Endothelial cell of umbilical vein (primary cell): Measurements from ENCODE around the gene GABBR2. TPM values are rescaled to one million over a fixed set of nuclear protein-coding genes. Genes with fewer than 3 reads are reported as not detected.

Experiments used
- BruUV-seq: library from RNA; stranded (reverse); fragments of 400-500 nt; replicated peaks from 2 replicates; lab custom pipeline; 2021; lab: Mats Ljungman, UMichigan
- CTCF ChIA-PET: fragments of 300-600, 350-600 bp; sonication (Branson Sonifier 250); formaldehyde crosslinking; loops from one replicate; lab custom pipeline; 2021; ENCODE audit warnings: antibody characterized with exemption, inconsistent platforms; lab: Charles Lee
- POLR2A ChIA-PET: fragments of 300-600, 350-600 bp; sonication (Branson Sonifier 250); formaldehyde crosslinking; loops from one replicate; lab custom pipeline; 2021; ENCODE audit warnings: antibody characterized with exemption, inconsistent platforms; lab: Charles Lee
- DNase-seq: peaks from one replicate; pipeline ENCODE4 v3.0.0-alpha.2; 2011; ENCODE audit warnings: low read depth, low spot score
- FAIRE-seq: peaks from 2 replicates; lab custom pipeline; 2011; peaks lifted over from hg19 to GRCh38; lab: Jason Lieb, UNC
- H2AFZ ChIP-seq: 2 replicates; pipeline ENCODE4 v1.6.0; 2012; ENCODE audit warnings: low read depth, low read length, control low read depth, inconsistent platforms
- H3K27ac ChIP-seq: 2 replicates; pipeline ENCODE4 v1.5.1; 2011; ENCODE audit warnings: low read depth, mild to moderate bottlenecking, control low read depth, low read length, moderate library complexity; ENCODE audit not compliant: insufficient read depth
- H3K27me3 ChIP-seq, 2 experiments: 2 replicates each; pipeline versions ENCODE4 v1.6.0 to v1.6.1; 2011; ENCODE audit warnings: low read length in 2 of 2, mixed read lengths in 1 of 2; ENCODE audit not compliant: control insufficient read depth in 2 of 2, insufficient read depth in 2 of 2
- H3K36me3 ChIP-seq, 2 experiments: 2 replicates in 1 of 2; 3 replicates in 1 of 2; pipeline ENCODE4 v1.5.1; 2011; ENCODE audit warnings: low read length in 2 of 2, mild to moderate bottlenecking in 1 of 2, moderate library complexity in 1 of 2; ENCODE audit not compliant: control insufficient read depth in 2 of 2, insufficient read depth in 2 of 2; ENCODE audit errors: extremely low read depth in 1 of 2
- H3K4me1 ChIP-seq: 3 replicates; pipeline ENCODE4 v1.5.1; 2011; ENCODE audit warnings: mild to moderate bottlenecking, low read length; ENCODE audit not compliant: control insufficient read depth, insufficient read depth; ENCODE audit errors: extremely low read depth
- H3K4me2 ChIP-seq: 2 replicates; pipeline ENCODE4 v1.6.1; 2011; ENCODE audit warnings: low read length, control low read depth, mixed read lengths; ENCODE audit not compliant: insufficient read depth
- H3K4me3 ChIP-seq, 3 experiments: fragments of 200-600 bp in 1 of 3; sonication (generic), shearing (Covaris generic) in 1 of 3; replicated peaks in 1 of 3; 2 replicates each; pipeline ENCODE4 v1.5.1; 2011 to 2016; ENCODE audit warnings: control low read depth in 3 of 3, low read length in 3 of 3, mild to moderate bottlenecking in 2 of 3, inconsistent platforms in 1 of 3, low read depth in 1 of 3, moderate library complexity in 1 of 3; ENCODE audit not compliant: insufficient read depth in 1 of 3
- H3K79me2 ChIP-seq: 2 replicates; pipeline ENCODE4 v1.6.0; 2012; ENCODE audit warnings: low read length, inconsistent platforms; ENCODE audit not compliant: control insufficient read depth, insufficient read depth
- H3K9ac ChIP-seq: replicated peaks from 2 replicates; pipeline ENCODE3; 2011; ENCODE audit warnings: low read length, control low read depth; ENCODE audit not compliant: insufficient read depth; ENCODE audit errors: extremely low read depth
- H3K9me1 ChIP-seq: replicated peaks from 3 replicates; pipeline ENCODE4 v1.6.0; 2011; ENCODE audit warnings: mild to moderate bottlenecking, low read length; ENCODE audit not compliant: control insufficient read depth, insufficient read depth; ENCODE audit errors: extremely low read depth
- H3K9me3 ChIP-seq: replicated peaks from 2 replicates; pipeline ENCODE4 v1.5.1; 2012; ENCODE audit warnings: low read length, inconsistent platforms; ENCODE audit not compliant: control insufficient read depth, insufficient read depth
- H4K20me1 ChIP-seq: replicated peaks from 2 replicates; pipeline ENCODE3; 2011; ENCODE audit warnings: mild to moderate bottlenecking, low read length; ENCODE audit not compliant: control insufficient read depth, insufficient read depth; ENCODE audit errors: extremely low read depth
- EZH2 ChIP-seq: IDR thresholded peaks from 2 replicates; pipeline ENCODE4 v1.6.1; 2012; ENCODE audit warnings: borderline replicate concordance, low read depth, mild to moderate bottlenecking, moderate library complexity, low read length, inconsistent platforms; ENCODE audit not compliant: severe bottlenecking
- FOS ChIP-seq: IDR thresholded peaks from 2 replicates; pipeline ENCODE4 v1.6.1; 2011; ENCODE audit warnings: mild to moderate bottlenecking, low read length, moderate library complexity, borderline replicate concordance; ENCODE audit not compliant: insufficient read depth
- GATA2 ChIP-seq: IDR thresholded peaks from 2 replicates; pipeline ENCODE4 v1.7.0; 2011; ENCODE audit warnings: low read depth, mild to moderate bottlenecking, moderate library complexity, mixed read lengths, low read length; ENCODE audit not compliant: insufficient read length, insufficient read depth
- JUN ChIP-seq: IDR thresholded peaks from 2 replicates; pipeline ENCODE4 v1.6.1; 2011; ENCODE audit warnings: borderline replicate concordance, low read depth; ENCODE audit not compliant: insufficient read length, insufficient read depth
- MAX ChIP-seq: IDR thresholded peaks from 2 replicates; pipeline ENCODE4 v1.6.1; 2011; ENCODE audit not compliant: insufficient read depth, insufficient read length
- MYC ChIP-seq: IDR thresholded peaks from one replicate; pipeline ENCODE4 v1.6.1; 2011; ENCODE audit warnings: mild to moderate bottlenecking, low read depth, low read length
- POLR2A ChIP-seq: IDR thresholded peaks from 2 replicates; pipeline ENCODE4 v1.6.1; 2012; ENCODE audit warnings: low read depth, mild to moderate bottlenecking, control low read depth, low read length
- POLR2AphosphoS5 ChIP-seq: IDR thresholded peaks from 2 replicates; pipeline ENCODE4 v1.6.1; 2012; ENCODE audit warnings: low read depth, mild to moderate bottlenecking, control low read depth, low read length, moderate library complexity; ENCODE audit not compliant: insufficient read depth
- dilution Hi-C: fragments of 300-500 bp; cut with MboI; formaldehyde crosslinking; loops from one replicate; pipeline ENCODE4 v1.15.0; 2019; ENCODE audit warnings: low sequenced_read_pairs; ENCODE audit not compliant: extremely low pct_ligation_motif_present
- intact Hi-C: fragments of 100-400 bp; cut with micrococcal nuclease; formaldehyde crosslinking; loops from one replicate; pipeline ENCODE4 v1.10.0; 2022
- polyA plus RNA-seq, 4 experiments: library from polyadenylated mRNA; depleted of rRNA in 3 of 4; stranded (reverse) in 3 of 4; unstranded in 1 of 4; fragments of >200 nt; gene quantifications; 2 replicates each; pipeline versions ENCODE4 v1.2.1 to v1.2.3, GENCODE V29; 2011 to 2012; ENCODE audit warnings: missing spikeins in 1 of 4
- total RNA-seq: library from RNA; stranded (reverse); gene quantifications from 2 replicates; pipeline ENCODE4 v1.2.3, GENCODE V29; 2021
- TF ChIP-seq, protein P1 (sequence below), 2 donors: IDR thresholded peaks; 1 replicate in 1 of 2; 2 replicates in 1 of 2; pipeline ENCODE4 v1.5.1; 2011; ENCODE audit warnings: low read length in 2 of 2, mild to moderate bottlenecking in 2 of 2, moderate library complexity in 2 of 2, control low read depth in 1 of 2, inconsistent platforms in 1 of 2, low read depth in 1 of 2; ENCODE audit not compliant: insufficient read depth in 1 of 2; ENCODE audit errors: extremely low read depth in 1 of 2

The GABBR2 gene
- total and polyA plus RNA-seq, 2 donors (not counting 3 experiments of a cell fraction or from before 2014, with no cell fraction given), result 1.1 to 9.2 TPM

- Histone ChIP-seq H3K9ac (no peak overlapping the region), H3K27ac (no peak overlapping the region), H3K4me1 (no peaks in the 10 kb centered on the region), H3K4me2 (no peak overlapping the region), H3K36me3 (peaks cover 0 to 2% of the 10 kb centered on the region in 2 experiments), H3K9me3 (no peaks in the 10 kb centered on the region), H3K27me3 (no peaks in the 10 kb centered on the region), H3K79me2 (no peaks in the 10 kb centered on the region), H2AFZ (no peak overlapping the region), H3K9me1 (no peaks in the 10 kb centered on the region), H3K4me3 (no peak overlapping the region), H4K20me1 (no peaks in the 10 kb centered on the region)
- BruUV-seq, result no TSS peak
- no peak for FAIRE-seq
- POLR2A ChIA-PET, result no interaction called here
- DNase-seq, result no peak
- dilution Hi-C loops (loop anchor here (25.0 kb wide), 1 partner anchor 464 kb away; no protein-coding TSS in a partner anchor), intact Hi-C loops (no loop called here)
- CTCF ChIA-PET, result no interaction called here
- TF ChIP-seq FOS (no peak), MAX (no peak), JUN (no peak), MYC (no peak), GATA2 (no peak), POLR2AphosphoS5 (no peak), POLR2A (no peak), EZH2 (no peak)
- TF ChIP-seq, protein P1, sequence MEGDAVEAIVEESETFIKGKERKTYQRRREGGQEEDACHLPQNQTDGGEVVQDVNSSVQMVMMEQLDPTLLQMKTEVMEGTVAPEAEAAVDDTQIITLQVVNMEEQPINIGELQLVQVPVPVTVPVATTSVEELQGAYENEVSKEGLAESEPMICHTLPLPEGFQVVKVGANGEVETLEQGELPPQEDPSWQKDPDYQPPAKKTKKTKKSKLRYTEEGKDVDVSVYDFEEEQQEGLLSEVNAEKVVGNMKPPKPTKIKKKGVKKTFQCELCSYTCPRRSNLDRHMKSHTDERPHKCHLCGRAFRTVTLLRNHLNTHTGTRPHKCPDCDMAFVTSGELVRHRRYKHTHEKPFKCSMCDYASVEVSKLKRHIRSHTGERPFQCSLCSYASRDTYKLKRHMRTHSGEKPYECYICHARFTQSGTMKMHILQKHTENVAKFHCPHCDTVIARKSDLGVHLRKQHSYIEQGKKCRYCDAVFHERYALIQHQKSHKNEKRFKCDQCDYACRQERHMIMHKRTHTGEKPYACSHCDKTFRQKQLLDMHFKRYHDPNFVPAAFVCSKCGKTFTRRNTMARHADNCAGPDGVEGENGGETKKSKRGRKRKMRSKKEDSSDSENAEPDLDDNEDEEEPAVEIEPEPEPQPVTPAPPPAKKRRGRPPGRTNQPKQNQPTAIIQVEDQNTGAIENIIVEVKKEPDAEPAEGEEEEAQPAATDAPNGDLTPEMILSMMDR (IDR thresholded peaks at IDR 0.05; ENCODE audit: extremely low read depth in 1 of 2, insufficient read depth in 1 of 2, low read depth in 1 of 2, low read length in 2 of 2), result no peak
Observed at GRCh38 chr9:98751210-98751609, 42.5 kb upstream of the GABBR2 start.
